ENCODE measurements around the gene TDO2.

The TDO2 gene

DNA sequence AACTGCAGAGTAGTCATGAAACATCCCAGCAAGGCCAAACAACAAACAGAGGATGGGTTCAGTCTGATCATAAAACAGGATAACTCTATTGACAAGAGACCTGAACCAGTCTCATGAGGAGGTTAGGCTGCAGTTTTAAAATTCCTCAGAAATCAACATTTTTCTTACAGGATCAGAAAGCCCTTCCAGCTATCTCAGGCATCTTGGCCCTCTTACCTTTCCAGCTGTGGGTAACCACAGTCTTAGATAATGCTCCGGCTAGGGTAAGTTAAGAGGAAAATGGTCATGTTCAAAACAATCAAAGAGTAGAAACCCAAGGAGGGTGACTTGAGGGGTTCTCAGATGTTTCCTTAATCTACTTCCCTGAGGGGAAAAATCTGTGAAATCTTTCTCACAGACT, 45.0 kb downstream of the TDO2 start:
- DNase-seq (ENCODE audit: low read depth): peak; percentile 55
- in situ Hi-C loops (cut with HindIII; ENCODE audit: low sequenced_read_pairs): no loop called here
- TF ChIP-seq, protein P1, sequence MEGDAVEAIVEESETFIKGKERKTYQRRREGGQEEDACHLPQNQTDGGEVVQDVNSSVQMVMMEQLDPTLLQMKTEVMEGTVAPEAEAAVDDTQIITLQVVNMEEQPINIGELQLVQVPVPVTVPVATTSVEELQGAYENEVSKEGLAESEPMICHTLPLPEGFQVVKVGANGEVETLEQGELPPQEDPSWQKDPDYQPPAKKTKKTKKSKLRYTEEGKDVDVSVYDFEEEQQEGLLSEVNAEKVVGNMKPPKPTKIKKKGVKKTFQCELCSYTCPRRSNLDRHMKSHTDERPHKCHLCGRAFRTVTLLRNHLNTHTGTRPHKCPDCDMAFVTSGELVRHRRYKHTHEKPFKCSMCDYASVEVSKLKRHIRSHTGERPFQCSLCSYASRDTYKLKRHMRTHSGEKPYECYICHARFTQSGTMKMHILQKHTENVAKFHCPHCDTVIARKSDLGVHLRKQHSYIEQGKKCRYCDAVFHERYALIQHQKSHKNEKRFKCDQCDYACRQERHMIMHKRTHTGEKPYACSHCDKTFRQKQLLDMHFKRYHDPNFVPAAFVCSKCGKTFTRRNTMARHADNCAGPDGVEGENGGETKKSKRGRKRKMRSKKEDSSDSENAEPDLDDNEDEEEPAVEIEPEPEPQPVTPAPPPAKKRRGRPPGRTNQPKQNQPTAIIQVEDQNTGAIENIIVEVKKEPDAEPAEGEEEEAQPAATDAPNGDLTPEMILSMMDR (IDR thresholded peaks at IDR 0.05; ENCODE audit: low read depth, low read length, missing control alignments): no peak
- no peak overlapping the region for H3K4me3 ChIP-seq (ENCODE audit: low read depth, low read length)

DNA sequence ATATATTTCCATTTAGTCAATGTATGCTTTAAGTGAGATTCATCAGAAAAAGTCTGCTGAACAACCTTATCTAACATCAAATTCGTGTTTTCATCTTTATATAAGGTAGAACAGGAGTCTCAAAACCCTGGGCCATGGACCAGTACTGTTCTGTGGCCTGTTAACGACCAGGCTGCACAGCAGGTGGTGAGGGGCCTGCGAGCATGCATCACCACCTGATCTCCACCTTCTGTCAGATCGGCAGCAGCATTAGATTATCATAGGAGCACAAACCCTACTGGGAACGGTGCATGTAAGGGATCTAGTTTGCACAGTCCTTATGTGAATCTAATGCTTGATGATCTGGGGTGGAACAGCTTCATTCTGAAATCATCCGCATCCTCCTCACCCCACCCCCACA, 47.0 kb downstream of the TDO2 start:
- in situ Hi-C loops (cut with HindIII; ENCODE audit: low sequenced_read_pairs): no loop called here
- no peak for DNase-seq (ENCODE audit: low read depth)
- TF ChIP-seq, protein P1 (IDR thresholded peaks at IDR 0.05; ENCODE audit: low read depth, low read length, missing control alignments): no peak
- H3K4me3 ChIP-seq (ENCODE audit: low read depth, low read length): no peak overlapping the region

DNA sequence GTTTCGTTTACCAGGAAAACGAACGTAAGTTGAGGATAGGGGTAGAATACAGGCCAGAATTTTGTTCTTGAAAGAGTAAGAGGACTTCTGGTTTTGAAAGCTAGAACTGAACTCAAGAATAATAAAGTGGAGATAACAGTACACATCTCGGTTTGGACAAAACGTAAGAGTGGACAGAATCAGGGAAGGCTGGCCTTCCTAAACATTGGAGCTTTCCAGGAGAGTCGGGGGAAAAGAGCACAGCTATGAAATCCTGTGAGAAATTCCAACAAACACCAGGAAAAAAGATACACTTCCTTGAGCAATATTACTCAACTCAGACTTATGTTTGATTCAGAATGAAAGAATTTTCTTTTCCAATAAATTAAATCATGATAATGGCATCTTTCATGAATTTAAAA, 49.0 kb downstream of the TDO2 start:
- in situ Hi-C loops (cut with HindIII; ENCODE audit: low sequenced_read_pairs): no loop called here
- peak overlapping the region; percentile 46 for H3K4me3 ChIP-seq (ENCODE audit: low read depth, low read length)
- DNase-seq (ENCODE audit: low read depth): no peak
- TF ChIP-seq, protein P1 (IDR thresholded peaks at IDR 0.05; ENCODE audit: low read depth, low read length, missing control alignments): no peak

DNA sequence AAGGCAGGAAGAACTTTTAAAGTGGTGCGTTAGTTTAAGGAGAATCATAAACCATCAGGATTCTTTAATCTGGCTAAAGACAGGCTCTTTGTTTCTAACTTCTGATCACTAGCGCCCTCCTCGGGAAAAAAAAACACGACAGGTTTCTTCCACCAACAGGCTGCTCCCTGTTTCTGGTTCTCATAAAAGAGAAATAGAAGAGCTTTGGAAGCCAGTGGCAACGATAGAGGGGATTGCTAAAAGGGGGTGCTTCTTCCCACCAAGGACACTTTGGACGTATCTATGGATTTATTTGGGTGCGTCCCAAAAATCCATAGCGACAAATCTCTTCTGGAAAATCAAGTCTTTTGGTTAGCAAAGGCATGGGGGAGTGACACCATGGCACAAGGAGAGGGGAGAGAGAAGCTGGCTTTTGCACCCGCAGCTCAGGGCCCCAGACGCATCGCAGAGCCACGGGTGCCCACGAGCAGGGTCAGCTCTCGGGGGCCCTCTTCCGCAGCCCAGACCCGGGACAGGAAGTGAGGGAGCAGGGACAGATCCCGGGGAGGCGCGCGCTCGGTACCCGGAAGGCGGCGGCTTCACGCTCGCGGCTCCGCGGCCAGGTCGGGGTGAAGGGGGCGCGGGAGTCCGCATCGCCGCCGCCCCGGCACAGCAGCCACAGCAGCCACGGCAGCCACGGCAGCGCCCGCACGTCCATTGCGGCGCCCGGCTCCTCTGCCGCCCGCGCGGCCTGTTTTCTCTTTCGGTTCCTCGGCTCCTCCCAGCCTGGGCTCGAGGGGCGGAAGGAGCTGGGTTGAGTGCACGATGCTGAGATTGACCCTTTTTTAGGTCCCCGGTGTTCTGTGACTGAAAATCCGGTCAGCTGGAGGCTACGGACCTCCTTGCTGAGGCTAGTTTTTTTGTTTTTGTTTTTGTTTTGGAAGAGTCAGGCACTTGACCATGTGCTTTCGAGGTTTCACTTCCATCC, 49.9 kb downstream of the TDO2 start, which contains the start of gene CTSO:
Gene CTSO, minus strand, starts transcription at position 716 of the 967 bp plus-strand sequence. Its CDS starts 19 bp downstream, at position 697.
- in situ Hi-C loops (cut with HindIII; ENCODE audit: low sequenced_read_pairs): no loop called here
- DNase-seq (ENCODE audit: low read depth): peak; percentile 83
- peak within 1 kb of the TSS; percentile 46 for H3K4me3 ChIP-seq (ENCODE audit: low read depth, low read length)
- TF ChIP-seq, protein P1 (IDR thresholded peaks at IDR 0.05; ENCODE audit: low read depth, low read length, missing control alignments): peak; percentile 62

DNA sequence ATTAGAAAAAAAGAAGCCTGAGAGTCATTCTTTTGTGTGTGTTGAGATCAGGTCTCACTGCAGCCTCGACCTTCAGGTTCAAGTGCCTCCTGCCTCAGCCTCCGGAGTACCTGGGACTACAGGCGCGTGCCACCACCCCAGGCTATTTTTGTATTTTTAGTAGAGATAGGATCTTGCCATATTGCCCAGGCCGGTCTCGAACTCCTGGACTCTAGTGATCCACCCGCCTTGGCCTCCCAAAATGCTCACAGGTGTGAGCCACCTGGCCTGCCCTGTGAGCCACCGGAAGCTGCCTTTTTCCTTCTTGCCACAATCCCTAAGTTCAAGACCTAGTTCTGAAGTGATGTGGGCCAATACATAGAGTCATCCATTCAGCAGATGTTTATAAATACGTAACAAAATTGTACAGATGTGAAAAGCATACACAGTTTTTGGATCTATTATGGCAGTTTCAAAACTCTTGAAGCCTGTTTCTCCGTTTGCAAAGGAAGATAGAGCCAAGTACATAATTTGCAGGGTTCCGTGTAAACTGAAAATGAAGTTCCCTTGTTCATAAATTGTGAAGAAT, 50.7 kb downstream of the TDO2 start:
- in situ Hi-C loops (cut with HindIII; ENCODE audit: low sequenced_read_pairs): no loop called here
- TF ChIP-seq, protein P1 (IDR thresholded peaks at IDR 0.05; ENCODE audit: low read depth, low read length, missing control alignments): no peak
- DNase-seq (ENCODE audit: low read depth): no peak
- peak overlapping the region; percentile 46 for H3K4me3 ChIP-seq (ENCODE audit: low read depth, low read length)

DNA sequence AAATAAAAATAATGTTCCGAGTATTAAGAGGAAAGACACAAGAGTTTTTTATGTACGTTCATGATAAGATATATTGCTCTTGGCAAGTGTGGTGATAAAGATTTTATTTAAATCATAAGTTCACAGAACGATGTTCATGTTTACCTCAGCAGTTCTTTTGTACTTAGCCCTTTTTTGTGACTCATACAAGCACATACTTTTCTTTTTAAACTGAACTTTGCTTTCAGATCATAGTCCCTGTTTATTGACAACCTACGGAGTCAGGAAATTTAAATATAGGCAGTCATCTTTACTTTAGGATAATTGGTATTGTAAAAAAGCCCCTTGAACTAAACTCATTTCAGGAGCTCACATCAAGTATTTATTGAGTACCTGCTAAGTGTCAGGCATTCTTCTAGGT, 51.4 kb downstream of the TDO2 start:
- TF ChIP-seq, protein P1 (IDR thresholded peaks at IDR 0.05; ENCODE audit: low read depth, low read length, missing control alignments): no peak
- H3K4me3 ChIP-seq (ENCODE audit: low read depth, low read length): no peak overlapping the region
- no peak for DNase-seq (ENCODE audit: low read depth)
- in situ Hi-C loops (cut with HindIII; ENCODE audit: low sequenced_read_pairs): no loop called here

Data from astrocyte of the cerebellum (primary cell).